Ammon's horn (tissue), 1 donor: ENCODE data around the gene MXD1.

Experiments
- DNase-seq: peaks from one replicate; pipeline ENCODE4 v3.0.0-alpha.2; 2016; ENCODE audit warnings: low spot score

MXD1 gene

DNA sequence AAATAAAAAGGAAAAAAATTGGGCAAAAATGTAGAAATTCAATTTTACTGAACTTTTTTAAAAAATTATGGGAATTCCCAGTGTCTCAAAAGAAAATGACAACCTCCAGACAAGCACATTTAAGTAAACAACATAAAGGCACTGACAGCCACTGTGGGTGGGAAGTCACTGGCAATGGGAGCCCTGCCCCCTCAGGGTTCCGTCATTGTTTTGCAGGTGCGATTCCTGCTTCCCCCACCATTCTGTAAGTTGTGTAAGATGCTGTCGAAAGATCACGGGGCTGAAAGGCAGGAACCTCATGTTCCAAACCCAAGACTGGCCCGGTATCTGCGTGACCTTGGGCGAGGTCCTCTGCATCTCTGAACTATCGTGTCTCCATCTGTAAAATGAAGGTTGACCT, 62.3 kb downstream of the MXD1 start:
- DNase-seq = no peak

DNA sequence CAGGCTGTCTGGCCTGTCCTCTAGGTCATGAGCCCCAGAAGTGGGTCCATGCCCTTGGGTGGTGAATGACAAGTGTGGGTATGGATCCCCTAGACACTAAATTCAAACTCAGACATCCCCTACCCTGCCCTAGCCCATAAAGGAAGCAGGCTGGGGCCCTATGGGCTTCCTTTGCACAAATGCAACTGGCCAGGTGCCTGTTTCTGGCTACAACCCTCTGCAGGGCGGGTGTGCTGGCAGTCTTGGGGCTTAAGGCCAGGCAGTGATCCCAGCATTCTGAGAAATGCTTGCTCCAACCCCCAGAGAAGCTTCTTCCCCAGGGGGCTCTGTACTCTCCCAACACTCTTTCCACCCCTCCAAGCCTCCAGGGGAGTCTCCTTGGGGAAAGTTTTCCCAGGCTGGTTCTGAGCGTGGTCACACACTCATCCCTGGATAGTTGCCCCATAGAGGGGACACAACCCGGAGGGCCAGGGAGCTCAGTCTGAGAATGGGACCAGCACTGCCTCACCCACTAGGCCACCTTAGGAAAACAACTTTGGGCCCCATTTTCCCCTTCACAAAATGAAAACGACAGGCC, 63.1 kb downstream of the MXD1 start:
- DNase-seq = no peak

DNA sequence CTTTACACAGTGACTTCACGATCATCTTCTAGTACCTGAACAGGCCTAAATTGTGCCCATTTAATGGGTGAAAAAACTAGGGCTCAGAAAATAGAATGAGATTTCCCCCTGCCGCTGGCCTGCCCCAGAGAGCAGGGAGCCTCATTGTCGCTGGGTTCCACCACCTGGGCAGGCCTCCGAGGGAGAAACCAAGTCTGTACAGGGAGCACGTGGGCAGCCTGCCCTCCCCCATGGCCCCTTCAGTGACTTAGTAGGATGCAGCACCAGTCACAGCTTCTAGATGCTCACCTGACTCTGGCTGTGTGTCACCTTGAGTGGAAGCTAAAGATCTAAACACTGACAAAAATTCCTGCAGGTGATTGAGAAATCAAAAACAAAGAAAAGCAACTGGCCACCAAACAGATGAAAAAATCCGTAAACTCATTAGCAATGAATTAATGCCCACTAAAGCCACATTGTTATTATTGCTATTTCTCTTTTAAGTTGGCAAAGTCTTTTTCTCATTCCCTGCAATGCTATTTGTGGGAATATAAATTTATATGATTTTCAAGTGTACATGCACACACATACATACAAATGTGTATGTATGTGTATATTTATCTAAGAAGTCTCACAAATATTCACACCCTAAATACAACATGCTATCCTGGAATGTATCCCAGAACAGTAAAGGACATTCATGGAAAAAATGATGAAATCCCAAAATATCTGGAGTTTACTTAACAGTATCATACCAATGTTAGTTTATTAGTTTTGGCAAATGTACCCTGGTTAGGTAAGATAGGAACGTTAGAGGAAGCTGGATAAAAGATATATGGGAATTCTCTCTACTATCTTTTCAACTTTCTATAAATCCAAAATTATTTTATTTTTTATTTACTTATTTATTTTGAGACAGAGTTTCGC, 65.2 kb downstream of the MXD1 start:
- no peak for DNase-seq

DNA sequence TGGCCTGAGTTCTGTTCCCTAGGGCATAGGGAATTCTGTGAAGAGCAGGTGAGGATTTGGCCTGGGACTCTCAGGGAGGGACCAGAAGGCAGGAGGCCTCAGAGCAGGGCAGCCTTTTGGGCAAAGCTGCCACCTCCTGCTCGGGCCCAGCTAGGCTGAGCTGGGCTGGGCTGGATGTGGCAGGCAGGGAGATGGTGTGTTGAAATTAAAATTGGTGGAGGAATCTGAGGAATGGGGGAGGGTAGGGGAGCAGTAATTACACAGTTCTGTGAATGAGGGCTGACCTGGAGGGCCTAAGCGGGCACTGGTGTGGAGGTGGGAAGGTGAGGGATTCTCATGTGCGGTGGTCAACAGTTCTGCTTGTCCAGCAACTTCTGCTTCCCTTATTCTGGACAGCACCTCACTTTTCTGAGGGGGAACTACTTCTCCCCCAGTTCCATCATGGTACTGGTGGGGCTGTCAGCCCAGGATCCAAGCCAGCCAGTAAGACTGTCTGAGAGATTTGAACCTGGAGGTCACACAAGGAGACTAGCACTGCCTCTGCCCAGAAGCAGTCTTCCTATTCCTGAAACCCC, 68.6 kb downstream of the MXD1 start:
- no peak for DNase-seq

DNA sequence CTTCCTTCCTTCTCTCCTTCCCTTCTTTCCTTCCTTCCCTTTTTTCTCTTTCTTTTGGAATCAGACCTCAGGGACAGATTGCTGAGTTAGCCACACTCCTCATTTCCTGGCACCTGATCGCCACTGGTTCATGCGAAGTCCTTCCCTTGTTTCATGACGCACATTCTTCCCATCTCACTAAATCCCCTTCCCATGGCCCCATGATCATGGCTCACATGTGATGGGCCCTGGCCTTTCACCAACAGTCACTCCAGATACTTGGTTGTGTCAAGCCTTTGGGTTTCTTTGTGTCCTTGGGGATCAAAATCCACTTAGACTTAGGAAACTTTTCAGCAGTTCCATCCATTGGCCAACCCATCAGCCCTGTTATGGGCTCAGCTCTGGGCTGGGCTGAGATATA, 70.3 kb downstream of the MXD1 start:
- no peak for DNase-seq

DNA sequence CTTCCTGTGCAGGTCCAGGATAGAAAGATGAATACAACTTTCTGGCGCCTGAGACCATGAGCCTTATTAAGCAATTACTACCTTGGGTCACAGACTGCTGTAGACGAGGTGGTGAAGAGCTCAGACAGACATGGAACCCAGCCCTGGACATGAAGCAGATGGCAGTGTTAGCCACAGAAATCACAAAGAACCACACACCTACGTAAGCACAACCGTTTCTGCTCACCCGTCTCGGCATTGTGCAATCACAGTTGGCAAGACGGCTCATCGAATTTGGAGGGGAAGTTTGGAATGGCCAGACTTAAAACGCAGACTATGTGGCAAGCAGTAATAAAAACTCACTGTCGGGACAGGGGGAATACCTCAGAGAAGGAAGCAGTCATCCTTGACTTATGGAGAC, 70.8 kb downstream of the MXD1 start:
- DNase-seq = peak; percentile 71

DNA sequence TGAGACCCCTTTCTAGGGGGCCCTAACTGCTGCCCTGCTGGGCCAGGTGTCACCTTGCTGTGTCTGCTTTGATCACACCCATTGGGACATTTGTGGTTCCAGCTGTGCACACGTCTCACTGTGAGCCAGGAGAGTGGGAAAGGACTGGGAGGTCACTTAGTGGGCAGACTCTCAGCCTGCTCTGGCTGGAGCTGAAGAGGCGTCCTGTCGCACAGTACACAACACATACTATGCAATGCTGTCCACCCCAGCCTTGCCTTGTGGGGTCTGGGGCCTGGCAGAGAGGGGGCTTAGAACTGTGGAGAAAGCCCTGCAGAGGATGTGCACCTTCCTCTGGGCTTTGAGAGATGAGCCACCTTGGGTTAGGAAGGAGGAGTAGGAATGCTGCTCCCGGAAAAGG, 71.8 kb downstream of the MXD1 start:
- no peak for DNase-seq

DNA sequence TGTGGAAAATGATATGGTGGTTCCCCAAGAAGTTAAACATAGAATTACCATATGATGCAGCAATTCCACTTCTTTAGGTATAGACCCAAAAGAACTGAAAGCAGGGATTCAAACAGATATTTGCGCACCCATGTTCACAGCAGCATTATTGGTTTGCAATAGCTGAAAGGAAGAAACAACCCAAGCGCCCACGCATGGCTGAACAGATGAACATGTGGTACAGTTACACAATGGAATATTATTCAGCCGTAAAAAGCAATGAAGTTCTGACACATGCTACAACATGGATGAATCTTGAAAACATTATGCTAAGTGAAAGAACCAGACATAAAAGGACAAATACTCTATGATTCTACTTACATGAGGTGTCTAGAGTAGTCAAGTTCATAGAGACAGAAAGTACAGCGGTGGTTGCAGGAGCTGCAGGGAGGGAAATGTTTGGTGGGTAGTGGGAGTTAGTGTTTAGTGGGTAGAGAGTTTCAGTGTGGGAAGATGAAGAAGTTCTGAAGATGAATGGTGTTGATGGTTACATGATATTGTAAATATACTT, 73.3 kb downstream of the MXD1 start:
- no peak for DNase-seq

DNA sequence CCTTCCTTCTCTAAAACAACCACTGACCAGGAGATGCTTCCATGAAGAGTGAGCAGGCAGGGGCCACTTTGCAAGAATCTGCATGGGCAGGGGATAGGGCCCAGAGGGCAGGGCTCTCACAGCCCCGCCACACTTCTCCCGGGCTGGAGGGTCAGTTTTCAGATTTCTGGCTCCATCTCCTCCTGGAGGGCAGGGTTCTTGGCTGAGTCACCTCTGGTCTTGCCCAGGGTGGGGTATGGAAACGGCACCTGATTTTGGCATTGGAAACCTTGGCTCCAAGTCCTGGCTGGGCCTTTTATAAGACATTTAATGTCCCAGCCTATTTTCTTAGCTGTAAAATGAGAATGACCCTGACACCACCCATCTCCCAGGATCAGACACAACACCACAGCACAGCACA, 74.1 kb downstream of the MXD1 start:
- DNase-seq = no peak

DNA sequence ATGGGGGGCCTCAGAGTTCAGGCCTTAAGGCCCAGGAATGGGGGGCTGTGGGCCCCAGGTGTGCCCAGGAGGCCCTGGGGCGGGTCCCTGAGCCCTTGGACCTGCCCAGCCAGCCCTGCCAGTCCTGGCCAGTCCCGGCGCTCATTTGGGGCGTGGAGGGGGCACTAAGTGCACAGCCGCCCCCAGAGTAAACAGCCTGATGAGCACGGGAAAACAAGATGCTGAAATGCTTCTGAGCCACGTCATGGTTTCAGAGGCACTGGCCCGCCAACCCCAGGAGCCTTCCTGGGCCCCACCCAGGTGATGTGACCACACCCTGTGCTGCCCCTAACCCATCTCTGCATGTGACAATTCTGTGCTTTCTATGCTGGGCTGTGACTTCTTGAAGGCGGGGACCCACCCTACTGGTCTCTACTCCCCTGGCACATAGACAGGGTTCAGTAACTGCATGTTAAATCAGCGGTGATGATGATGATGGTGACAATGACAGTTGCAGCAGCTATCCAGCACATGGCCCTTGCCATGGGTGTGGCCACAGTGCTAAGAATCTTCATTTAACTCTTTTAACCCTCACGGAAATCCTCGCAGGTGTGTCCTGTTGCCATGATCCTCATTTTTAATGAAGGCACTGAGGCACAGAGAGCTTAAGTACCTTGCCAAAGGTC, 74.7 kb downstream of the MXD1 start:
- DNase-seq = no peak
